Stimulated activated CD8-positive, alpha-beta memory T cell treated with anti-CD3 and anti-CD28 coated beads, Interleukin-7, amount 100 ng/mL, for 24 hours (primary cell): ENCODE results near the gene CMIP.

Experiments
- DNase-seq: peaks from one replicate; pipeline ENCODE4 v3.0.0-alpha.2; 2020; ENCODE audit warnings: low read depth

Gene CMIP

DNA sequence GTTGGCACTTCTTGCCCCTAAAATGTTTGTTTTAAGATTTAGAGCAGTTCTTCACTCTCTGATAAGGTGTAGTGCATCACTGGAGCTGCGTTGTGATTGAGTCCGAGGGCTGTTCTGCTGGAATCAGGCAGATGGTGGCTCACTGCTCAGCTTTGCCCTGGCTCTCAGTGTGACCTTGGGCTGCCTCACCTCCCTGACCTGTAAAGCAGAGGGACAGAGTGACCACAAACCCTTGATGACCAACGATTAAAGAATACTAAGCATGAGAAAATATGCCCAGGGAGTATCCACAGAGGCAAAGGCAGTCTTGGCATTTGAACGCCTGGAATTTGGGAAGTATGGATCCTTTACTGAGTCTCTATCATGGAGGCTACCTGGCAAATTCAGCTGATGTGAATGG, 18.1 kb downstream of the CMIP start:
- DNase-seq: no peak

DNA sequence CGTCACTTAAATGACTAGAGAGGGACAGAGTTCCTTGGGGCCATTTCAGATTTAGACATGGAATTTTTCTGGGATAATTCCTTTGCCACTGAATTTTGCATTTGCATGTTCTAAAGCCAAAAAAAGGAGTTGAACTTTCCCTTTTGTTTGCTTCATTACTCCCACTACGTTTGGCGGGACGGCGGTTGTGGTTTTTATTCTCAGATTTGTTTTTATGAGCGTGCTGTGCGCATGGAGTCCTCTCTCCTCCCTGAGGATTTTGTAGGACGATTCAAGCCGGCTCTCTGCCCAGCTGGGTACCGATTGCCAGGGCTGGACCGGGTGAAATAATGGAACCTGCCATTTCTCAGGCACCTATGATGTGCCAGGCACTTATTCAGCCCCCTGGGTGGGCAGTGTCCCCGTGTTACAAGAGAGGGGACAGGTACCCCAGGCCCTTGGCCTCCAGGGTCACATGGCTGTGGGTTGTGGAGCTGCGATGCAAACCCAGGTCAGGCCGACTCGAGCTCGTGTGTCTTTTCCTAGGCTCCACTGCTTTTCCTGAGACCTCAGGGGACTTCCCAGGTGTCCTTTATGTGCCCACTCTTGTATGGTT, 18.8 kb downstream of the CMIP start:
- DNase-seq: no peak

DNA sequence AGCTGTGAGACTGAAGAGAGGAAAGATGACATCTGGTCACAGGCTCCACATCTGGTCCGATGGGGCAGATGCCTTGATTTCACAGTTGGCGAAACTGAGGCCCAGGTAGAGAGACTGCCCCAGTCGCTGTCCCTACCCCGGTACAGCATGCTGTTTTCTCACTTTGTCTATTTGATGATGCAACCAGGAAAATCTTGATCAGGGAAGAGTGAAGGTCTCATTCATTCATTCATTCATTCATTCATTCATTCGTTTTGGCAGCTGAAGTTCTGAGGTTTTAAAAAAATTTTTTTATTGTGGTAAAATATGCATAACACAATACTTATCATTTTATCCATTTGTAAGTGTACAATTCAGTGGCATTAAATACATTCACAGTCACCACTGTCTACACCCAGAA, 19.7 kb downstream of the CMIP start:
- no peak for DNase-seq

DNA sequence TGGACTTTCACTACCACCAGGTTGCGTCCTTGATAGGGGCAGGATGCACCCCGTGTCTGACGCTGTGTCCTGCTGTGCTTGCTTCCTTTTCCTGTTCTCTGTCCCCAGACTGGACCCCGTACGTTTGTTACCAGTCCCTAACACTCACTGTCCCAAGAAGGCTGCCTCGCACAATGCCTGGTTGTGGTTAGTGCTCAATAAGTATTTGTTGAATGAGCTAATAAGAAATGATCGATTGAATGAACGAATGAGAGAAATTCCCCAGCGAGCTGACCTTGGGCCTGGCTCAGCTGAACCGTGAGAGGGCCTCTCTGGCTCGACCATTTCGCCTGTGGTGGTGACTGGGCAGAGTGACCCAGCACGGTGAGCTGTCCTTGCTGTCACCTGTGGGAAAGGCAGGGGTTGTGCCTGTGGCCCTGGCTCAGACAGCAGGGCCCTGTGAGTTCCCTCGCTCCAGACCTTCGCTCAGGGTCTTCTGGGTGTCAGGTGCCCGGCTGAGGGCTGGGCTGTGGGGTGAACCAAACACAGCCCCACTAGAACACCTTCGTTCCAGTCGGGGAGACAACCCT, 20.9 kb downstream of the CMIP start:
- no peak for DNase-seq

DNA sequence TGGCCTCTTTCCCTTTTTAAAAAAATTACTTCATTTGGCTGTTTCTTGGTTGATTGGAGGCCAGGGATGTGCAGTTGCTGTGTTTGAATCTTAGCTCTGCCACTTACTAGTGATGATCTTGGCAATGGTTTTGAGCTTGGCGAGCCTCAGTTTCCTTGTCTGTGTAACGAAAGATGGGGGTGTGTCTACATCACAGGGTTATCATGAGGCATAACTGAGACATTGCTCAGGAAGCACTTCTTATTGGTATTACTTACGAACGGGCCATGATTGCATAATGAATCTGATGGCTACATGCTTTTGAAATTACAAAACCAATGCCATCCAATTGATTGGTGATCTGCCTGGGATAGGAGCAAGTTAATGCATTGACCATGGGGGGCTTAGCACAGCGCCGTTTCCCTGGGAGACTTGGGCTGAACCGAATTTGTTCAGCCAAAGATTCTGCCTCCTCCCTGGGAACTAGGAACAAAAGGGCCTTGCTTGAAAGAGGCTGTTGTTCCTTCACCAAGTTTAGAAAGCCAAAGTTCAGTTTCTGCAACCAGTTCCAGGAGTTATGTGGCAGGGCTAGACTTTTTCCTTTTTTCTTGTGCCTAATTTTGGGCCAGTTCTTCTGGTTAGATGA, 21.9 kb downstream of the CMIP start:
- no peak for DNase-seq

DNA sequence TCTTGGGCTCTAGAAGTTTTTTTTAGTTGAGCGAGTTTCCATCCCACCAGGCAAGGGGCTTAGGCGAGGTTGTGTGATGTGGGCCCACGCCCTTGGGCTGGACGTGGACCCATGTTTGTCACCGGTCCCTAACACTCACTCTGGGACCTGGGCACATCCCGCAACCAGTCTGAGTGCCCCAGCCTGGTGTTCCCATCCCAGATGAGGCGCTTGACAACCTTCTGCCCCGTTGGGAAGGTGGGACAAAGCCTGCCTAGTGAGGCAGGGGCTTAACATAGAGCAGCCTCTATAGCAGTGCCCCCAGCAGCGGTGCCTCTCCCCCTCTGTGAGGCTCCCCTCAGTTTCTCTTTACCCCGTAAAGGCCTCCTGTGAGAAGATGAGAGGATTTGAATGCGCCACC, 22.5 kb downstream of the CMIP start:
- no peak for DNase-seq

DNA sequence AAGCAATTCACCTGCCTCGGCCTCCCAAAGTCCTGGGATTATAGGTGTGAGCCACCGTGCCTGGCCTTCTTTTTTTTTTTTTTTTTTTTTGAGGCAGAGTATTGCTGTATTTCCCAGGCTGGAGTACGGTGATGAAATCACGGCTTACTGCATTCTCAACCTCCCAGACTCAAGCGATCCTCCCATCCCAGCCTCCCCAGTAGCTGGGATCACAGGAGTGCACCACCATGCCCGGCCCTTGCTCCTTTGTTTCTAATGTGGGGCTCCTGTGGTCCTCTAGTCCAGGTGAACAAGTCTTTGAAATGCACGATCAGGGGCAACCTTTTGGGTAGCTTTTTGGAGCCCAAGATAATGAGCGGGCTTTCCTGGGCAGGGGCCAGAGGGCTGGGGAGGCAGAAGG, 23.2 kb downstream of the CMIP start:
- no peak for DNase-seq

DNA sequence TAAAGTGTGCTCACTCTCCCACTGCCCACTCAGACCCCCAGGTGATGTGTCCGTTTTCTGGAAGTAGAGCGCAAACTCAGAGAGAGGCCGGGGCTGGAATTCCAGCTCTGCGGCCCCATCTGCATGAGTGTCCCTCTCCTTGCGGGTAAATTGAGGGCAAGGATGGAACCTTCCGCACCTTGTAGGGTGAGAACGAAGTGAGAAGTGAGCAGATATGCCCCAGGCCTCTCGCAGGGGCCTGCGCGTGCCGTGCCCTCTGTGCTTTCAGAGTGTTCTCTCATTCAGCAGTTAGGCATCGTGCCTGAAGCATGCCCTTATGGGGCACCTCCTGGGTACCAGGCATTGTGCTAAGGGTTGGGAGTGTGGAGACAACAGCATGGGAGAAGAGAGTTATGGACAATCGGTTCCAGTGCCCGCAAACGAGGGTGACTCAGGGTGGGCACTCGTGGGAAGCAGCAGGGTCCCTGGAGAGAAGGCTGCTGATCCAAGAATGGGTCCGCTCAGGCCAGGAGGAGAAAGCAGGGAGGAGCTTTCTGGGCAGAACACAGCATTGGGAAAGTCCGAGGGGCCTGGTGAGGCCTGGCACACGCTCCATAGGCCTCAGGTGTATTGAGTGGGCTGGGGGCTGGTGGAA, 23.8 kb downstream of the CMIP start:
- DNase-seq: no peak

DNA sequence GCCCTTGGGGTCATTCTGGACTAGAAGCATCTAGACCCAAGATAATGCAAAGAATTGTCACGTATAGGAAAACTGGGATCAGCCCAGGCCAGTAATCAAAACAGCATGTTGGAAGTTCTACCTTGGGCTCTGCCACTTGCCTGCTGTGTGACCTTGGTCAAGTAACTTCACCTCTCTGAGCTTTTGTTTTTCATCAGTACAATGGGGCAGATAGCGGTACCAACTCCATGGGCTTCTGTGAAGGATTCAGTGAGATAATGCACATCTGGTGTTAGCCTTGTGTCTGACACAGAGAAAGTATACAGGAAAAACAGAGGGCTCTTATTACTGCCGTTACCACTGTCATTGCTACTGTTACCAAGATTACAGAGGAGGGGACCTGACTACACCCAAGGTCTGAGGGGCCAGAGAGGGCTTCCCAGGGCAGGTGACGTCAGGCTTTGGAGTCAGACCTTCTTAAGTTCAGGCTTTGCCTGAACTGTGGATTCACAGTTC, 24.6 kb downstream of the CMIP start:
- DNase-seq: no peak

DNA sequence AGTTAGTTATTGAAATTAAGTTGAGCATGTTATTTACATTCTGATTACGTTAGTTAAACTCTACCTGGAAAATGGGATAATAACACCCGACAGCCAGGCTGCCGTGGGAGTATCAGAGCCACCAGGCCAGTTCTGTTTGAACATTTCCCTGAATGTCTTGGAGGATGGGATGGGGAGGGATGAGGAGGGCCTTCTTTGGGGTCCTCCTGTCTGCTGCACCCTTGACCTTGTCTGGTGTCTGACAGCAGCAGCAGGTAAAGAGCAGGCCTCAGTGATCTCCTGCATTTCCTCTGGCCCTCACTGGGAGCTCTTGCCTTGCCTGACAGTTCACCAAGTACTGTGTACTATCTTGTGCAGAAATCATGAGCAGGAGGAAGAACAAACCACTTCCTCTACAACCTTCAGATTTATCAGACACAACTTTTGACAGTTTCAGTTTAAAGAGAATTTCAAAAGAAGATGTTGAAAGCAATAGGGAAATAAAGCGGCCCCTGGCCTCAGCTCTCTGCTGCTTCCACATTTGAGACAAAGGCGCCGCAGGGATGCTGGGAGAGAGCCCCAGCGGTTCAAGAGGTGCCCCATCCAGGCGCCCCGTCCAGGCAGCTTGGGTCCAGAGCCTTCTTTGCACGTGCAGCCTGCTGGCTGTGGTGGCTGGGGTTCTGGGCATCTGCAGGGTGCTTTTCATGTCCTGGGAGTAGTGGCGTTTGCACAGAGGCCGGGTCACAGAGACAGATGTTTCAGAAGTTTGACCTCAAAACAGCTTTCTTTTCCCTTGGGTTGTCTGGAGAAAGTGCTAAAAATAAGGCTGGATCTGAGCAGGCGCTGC, 25.3 kb downstream of the CMIP start:
- no peak for DNase-seq

DNA sequence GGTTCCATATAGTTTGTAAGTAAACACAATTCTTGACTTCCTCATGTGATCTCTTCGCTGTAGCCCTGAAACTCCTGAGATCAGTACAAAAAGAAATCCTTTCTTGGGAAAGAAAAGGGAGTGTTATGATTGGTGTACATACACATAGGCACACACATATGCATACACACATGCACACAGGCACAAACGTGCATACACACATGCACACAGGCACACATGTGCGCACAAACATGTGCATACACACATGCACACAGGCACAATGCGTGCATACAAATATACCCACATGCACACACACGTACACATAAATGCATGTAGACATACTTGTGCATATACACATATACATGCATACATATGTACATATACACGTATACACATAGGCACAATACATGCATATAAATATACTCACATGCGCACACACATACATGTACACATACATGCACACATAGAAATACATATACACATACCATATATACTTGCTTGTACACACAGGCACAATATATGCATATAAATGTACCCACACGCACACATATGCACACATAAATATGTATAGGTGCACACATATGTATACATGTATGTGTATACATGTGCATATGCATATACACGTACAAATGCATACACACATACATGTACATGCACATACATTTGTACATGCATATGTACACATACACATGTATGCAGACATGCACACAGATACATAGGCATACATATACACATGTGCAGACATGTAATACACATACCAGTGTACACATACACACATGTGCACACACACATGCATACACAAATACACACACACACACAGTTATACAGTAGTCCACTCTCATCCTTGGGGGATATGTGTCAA, 26.4 kb downstream of the CMIP start:
- no peak for DNase-seq

DNA sequence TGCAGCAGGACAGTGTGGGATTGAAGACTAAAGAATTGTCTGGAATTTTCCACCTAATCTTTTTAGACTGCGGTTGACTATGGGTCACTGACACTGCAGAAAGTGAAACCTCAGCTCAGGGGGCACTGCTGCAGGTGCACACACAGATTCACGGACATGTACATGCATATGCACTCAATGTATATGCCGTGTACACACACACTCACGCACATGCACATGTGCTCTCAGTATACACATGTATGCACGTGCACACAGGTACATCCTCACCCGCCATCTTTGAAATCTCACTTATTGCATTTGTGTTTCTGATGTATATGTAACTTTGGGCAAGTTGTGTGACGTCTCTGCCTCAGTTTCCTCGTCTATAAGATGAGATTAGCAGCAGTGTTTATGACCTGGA, 27.3 kb downstream of the CMIP start:
- no peak for DNase-seq

DNA sequence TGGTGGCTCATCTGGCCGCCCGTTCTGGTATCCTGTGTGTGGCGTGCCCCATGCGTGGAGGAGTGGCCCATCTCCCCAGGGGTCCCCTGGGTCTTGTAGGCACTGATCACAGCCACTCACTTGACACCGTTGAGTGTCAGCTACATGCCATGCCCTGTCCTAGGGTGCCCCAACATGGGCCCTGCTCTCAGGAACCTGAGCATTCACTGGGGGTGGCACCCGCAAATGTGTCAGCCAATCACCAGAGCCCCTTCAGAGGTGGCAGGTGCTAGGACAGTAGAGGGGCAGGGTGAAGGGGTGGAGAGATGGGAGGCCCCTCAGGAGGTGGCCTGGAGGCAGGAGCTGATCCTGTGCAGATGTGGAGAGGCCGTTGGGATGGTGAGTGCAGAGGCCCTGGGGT, 27.8 kb downstream of the CMIP start:
- DNase-seq: no peak

DNA sequence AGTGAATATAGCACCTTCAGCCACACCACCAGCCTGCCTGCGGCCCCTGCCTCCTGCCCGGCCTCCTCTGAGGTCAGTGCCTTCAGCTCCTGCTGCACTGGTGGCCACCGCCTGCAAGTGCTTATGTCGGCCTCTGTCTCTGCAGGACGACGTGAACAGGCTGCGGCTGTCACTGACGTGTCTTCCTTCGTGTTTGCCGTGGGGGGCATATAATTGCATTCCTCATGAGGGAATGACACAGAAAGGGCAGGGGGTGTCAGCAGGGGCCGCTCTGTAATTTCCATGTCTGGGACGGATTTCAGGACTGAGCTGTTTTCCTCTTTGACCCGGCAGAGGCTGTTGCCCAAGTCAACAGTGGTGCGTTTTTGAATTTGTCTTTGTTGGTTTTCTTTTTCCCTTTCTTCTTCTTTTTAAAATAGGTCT, 28.5 kb downstream of the CMIP start:
- no peak for DNase-seq

DNA sequence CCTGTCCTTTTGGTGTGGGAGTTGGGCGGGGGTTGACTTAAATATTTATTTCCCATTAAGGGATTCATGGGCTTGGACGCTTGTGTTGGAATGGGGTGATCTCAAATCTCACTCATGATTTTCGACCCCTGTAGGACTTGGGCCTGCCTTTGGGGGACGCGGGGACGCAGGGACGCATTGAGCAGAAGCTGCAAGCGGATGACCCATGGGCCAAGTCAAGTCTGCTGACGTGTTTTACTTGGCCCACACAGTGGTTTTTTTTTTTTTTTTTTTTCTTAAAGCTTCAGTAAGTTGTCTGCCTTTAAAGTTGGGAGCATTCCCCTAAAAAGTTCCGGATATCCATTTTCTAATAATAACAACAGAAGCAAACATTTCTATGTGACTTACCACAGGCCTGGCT, 28.9 kb downstream of the CMIP start:
- DNase-seq: no peak

DNA sequence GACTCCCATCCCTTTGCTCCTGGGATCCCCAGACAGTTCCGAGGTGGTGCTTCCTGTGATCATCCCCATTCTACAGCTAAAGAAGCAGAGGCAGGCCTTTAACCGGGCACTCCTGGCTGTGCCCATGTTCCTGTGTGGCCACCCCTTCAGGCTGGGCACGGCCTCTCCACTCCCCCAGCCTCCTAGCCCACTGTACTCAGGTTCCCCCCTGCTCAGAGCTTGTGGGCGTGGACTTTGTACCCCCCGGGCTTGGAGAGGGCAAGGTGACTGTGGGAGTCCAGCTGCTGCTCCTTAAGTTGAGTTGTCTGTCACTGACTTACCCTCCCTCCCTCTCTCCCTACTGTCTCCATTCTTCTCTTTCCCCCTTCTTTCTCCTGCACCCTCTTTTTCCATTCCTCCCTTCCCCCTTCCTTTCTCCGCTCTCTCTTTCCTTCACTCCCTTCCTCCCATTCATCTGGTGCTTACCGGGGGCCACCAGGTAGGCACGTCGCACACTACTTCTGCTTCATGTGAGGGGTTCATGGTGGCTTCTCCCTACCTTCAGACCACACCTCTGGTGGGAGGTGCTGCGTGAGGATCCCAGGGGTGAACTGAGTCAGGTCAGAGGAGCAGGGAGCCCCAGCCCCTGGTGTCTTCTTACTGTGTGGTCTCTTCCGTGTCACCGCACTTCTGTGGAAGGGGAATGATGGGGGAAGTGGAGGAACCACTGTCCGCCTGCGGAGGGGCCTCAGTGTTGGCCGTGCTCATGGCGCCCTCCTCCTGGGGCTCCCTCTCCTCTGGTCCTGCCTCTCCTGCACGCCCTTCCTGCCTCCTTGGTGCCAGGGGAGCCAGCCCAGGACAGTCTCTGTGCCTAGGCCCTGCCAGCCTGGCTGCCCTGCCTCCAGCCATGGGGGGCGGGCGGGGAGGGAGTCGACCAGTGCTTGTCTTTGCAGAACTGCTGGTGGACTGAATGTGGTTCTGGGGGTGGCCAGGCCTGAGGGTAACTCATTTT, 29.7 kb downstream of the CMIP start:
- no peak for DNase-seq

DNA sequence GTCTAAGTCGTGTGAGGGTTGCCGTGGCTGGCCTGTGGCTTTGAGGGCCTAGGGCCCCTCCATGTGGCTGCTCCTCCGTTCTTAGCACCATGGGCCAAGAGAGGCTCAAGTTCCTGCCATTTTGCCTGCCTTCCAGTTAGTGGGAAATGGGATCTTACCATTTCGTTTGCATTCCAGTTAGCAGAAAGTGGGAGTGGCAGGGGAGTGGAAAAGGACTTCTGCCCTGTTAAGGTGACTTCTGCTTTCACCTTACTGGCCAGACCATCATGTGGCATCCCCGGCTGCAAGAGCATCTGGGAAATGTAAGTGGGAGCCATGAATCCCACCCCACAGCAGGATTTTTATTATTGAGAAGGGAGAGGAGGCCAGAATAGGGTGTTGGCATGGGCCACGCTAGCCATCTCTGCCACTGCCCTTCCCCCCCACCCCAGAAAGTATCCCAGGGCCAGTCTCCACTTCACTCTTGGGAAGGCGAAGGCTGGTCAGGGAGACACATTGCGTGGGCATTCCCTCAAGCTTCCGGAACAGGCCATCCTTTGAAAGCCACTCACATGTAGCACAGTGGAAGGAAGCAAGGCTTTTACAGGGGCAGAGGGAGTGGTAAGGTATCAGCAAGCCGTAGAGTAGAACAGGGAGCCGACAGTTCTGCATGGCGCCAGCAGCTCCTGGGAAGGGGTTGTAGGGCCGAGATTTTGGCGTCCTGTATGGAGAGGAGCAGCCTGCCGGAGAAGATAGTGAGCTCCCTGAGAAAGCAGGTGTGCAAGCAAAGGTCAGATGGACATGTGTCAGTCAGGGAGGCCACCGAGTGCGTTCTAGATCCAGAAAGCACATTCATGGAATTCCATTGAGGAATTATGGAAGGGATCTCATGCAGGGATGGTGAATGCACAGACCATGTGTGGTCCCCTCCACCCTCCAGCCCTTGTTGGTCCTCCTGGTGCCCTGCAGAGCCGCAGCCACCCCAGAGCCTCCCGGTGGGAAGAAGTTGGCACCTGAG, 33.4 kb downstream of the CMIP start:
- no peak for DNase-seq

DNA sequence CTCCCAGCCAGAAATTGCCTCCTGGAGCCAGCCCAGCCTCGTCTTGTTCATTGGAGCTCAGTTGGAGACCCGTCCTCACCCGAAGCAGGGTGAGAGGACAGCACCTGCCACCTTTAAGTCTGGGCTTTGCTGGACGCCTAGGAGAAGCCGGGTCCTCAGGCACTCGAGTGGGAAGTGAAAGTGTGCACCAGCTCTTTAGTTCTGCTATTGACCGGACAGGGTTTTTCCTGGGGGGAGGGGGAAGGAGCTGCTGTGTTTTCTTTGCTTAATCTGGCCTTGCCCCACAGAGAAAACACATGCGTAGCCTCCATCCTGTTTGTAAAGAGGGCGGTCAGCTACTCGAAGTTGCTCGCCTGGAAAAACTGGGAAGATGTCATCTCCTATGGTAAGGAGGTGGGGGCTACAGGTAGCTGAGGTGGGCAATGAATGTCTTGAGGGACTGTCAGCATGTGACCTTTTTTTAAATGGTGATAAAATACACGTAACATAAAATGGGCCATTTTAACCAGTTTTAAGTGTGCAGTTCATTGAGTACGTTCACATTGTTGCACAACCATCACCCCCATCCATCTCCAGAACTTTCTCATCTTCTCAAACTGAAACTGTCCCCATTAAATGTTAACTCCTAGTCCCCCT, 34.4 kb downstream of the CMIP start:
- DNase-seq: no peak
